DMS 273 treated with DMSO at 0.1 percent for 48 hours (cell line): ENCODE measurements around the gene NTRK3.
A peak's percentile ranks its signal among the peaks of the same experiment; 100 is the strongest.

Experiments used
- DNase-seq: peaks from one replicate; lab custom pipeline; 2025; lab: John Stamatoyannopoulos, UW

The NTRK3 gene

DNA sequence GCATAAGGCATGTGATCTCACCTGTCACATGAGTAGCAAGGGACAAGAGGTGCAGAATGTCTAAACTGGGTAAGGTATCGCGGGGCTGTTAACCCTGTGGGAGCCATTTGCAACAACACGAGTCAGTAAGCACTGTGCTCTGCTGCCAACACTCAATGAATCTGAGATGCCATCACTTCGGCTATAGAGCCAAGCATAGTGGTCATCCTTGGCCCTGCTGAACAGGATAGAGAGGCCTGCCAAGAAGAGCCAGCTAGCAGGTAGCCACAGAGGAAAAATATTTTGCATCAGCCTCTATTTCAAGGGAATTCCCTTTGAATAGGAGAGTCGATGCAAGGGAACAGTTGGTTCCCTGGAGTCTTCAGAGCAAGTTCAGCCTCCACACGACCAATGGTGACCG is 137.8 kb downstream of the NTRK3 start:
- no peak for DNase-seq

DNA sequence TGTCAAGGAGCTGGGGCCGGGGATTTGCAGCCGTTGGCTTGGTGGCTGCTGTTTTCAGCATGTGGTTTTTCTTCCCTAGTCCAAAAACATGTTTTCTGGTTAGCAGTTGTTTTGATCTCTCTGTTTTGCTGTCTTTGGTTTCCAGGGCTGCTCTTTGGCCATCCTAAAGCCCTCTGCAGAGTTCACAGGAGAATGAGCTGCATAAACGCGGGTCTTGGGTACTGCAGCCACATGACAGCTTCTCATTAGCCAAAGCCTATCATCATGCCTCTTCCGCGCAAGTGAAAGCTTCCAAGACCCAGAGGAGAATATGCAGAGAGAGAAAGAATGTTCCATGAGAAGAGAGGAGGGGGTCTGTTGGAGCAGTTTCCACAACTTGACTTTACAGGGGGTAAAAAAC is 138.5 kb downstream of the NTRK3 start:
- DNase-seq = no peak

DNA sequence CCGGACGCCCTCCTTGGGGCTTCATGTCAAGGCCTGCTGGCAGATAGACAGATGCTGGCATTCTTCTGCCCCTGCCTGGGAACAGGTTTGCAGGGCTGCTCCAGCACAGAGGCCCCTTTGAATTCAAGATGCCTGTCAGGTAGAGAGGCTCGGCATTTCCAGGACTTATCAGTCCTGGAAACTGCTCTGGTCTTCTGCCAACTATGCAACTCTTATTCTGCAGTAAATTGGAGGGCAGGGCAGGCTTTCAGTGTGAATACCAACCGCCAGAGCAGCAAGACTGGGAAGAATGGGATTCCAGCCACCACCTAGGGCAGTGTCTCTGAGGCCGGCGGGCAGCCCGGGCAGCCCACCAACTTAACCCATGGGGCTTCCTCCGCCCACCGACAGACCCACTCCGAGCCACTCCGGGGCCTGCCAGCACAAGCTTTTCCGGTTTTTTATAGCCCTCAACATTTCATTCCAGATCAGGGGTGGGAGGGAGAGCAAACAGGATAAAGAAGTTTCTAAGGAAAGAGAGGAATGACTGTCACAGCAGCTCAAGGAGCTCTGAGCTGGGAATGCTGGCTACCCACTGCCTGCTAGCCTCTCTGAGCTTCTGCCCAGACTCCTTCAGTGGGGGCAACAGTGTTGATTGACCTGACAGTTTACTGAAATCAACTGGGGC is 140.9 kb downstream of the NTRK3 start:
- peak; percentile 11 for DNase-seq

DNA sequence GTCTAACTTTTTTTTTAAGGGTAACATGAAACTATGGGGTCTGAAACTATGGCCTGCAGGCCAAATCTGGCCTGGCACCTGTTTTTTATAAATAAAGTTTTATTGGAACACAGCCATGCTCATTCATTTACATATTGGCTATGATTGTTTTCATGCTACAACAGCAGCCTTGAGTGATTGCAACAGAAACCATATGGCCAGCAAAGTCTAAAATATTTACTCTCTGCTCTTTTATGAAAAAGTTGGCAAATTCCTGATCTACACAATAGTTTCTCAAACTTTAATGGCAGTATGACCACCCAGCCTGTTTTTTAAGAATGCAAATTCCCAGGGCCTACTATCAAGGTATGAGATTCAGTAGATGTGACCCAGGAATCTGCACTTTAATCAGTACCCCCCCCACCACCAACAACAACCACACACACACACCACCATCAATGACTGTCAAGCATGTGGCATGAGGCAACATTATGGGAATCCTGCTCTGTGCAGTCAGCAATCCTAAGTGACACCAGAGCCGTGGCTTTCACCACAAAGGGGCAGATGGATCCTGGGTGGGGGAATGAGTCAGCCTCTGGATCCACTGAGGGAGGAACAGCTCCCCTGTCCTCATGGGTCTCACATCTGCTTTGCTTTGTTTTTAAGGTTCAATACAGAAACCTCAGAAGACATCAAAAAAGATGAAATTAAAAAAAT is 142.8 kb downstream of the NTRK3 start:
- DNase-seq = peak; percentile 8

DNA sequence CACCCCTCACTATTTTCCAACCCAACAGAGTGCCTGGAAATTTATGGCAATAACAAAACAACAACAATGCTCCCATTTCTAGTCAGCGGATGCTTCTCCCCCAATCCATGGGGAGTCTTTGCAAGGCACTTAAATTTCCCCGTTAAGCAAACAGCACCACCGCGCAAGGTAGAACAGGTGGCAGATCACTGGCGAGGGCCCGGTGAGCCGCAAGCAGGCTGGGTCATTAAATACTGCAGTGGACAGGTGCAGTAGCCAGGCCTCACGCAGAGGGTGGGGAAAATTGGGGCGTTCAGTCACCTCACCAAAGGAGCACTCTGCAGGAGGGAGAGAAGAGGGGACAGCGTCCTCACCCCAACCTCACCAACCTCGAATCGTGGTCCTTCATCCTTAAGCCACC is 147.5 kb downstream of the NTRK3 start:
- no peak for DNase-seq

DNA sequence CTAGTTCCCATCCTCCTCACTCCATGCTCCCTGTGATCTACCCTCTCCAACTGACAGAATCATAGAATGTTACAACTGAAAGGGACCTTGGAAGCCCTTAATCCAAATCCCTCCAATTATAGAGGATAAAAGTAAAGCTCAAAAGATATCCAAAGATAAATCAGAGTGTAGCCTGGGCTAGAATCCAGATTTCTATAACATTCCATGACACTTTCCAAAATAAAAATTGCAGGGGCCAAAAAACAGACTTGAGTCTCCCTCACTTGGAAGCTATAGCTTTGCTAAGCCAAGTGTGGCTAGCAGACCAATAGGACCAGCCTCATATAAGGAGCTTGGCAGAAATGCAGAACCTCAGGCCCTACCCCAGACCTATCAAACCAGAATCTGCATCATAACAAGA is 148.1 kb downstream of the NTRK3 start:
- DNase-seq = no peak

DNA sequence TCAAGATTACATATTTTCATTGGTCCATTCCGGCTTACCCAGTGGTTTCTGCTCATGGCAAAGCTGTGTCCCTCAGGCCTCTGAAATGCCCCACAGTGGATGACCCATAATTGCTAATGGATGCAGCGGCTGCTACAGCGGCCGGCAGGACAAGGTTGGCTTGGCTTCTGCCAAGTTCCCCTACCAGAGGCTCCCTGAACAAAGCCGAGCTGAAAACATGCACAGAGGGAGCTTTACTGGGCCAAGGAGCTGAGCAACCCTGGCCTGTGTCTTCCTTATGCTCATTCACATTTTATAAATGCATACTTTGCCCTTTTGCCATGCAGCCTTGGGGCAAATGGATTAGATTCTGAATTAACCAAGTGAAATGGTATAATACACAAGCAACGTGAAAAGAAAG is 150.5 kb downstream of the NTRK3 start:
- DNase-seq = no peak

DNA sequence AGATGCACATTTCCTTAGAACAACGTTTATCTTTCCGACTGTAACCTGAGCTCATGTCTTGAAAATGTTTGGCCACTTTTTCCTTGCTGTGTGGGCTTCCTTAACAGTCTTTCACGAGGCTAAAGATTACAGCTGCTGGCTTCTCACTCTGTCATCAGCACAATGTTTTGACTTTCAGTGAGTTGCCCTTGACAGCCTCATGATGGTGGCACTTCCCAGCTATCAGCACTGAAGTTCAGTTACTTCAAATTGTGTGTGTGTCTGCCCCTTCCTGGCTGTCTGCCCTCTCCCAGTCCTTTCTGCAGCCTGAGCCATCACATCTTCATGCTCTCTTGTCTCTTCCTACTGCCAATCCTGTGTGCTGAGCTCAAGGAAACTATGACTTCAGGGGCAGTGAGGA is 152.2 kb downstream of the NTRK3 start:
- no peak for DNase-seq

DNA sequence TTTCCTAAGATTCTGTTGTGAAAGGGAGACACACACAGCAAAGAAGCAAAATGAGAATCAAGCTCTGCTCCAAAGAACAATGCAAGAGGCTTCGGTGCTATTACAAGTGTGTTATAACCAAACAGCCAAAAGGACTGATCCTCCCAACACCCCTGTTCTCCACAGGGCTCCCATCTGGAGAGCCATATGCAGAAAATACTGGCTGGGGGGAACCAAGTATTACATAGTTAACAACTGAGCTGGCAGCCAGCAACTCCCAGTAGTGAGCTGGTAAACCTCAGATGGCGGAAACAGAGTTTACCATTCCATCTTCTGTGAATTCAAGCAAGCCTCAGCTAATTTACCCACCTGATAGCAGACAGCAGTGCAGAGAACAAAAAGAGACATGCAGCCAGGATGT is 156.4 kb downstream of the NTRK3 start:
- DNase-seq = peak; percentile 34

DNA sequence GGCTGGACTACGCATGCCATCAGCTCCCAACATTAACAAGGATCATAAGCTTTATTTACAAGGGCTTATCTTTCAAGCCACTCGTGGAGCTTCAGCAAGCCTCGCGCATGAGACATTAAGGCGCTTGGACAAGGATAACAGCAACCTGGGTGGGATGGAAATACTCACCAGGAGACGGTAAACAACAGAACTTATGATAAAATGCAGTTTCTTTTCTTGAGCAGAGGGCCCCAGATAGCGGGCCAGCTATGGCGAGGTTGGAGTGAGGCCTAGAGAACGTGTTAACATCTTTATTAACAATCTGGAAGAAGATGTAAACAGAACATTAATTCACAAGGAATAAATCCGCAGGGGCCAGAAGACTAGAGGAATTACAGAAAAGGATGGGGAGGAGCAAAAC is 158.2 kb downstream of the NTRK3 start:
- no peak for DNase-seq

DNA sequence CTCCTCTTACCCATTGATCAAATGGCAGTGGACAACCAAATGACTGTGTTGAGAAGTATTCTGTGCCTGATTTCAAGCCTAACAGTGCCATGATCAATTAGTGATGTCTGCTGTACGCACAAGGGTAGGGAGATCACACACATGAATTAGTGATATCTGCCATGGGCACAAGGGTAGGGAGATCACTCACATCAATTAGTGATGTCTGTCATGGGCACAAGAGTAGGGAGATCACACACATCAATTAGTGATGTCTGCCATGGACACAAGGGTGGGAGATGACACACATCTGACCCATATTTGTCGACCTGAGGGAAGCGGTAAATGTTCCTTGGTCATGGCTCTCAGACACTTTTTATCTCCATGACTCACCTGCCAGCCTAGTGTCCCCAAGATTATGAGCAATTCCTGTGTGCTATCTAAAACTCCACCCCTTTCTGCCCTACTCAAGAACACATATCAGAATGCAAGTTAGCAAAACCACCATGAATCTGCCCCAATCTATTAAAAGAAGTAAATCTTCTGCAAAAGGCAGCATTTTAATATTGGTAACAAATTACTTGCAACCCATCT is 165.0 kb downstream of the NTRK3 start:
- no peak for DNase-seq

DNA sequence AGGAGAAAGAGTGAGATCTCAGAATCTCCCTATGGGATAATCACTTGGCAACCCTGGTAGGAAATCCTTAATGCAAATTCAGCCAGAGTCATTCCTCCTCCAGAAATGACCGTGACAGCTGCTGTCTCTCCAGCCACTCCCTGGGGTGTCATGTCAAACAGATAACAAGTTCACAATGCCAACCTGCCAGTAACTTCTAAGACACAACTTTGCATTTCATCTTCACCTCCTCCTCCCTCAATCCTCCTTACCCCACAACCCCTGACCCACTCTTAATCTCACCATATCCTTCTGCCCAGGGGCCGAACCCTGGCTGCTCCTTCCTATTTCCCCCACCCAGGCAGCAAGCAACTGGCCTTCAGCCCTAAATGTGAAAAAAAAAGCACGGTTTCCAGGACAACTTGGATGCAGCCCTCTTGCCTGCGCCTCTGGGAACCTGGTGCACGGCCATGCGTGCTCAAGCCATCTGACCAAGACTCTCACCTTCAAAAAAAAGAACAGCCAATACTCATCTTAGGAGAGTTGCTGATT is 166.0 kb downstream of the NTRK3 start:
- no peak for DNase-seq

DNA sequence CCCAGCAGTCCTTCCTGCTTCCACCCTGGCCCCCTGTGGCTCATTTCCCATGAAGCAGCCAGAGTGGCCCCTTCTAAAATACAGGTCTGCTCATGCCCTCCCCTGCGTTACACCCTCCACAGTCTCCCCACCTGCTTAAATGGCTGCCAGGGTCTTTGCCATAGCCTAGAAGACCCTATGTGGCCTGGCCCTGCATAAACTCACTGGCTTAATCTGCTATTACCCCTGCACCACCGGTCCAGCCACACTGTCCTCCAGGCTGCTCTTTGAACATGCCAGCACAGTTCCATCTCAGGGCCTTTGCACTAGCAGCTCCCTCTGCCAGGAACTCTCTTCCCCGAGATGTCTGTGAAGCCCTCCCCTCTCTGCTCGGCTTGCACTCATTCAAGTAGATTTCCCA is 166.8 kb downstream of the NTRK3 start:
- DNase-seq = no peak

DNA sequence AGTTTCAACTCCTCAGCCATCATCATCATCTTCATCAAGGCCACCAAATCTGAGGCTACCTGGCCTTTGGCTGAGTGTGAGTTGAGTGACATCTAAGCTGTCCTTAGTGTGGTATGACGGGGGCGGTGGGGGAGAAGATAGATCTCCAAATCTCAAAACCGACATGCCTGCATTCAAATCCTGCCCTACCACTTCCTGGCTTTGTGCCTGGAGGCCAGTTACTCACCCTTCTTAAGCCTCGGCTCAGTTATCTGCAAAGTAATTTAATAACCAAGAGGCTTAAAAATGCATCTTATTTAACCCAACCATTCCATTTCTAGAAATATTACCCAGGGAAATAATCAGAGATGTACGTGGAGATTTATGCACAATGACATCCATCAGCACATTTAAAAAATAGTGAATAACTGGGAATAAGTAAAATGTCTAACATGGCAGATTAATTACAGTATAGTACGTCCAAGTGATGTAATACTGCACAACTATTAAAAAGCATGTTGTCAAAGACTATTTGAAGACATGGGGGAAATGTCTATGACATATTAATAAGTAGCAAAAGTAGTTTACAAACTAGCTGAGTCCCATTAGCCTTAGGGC is 167.4 kb downstream of the NTRK3 start:
- no peak for DNase-seq

DNA sequence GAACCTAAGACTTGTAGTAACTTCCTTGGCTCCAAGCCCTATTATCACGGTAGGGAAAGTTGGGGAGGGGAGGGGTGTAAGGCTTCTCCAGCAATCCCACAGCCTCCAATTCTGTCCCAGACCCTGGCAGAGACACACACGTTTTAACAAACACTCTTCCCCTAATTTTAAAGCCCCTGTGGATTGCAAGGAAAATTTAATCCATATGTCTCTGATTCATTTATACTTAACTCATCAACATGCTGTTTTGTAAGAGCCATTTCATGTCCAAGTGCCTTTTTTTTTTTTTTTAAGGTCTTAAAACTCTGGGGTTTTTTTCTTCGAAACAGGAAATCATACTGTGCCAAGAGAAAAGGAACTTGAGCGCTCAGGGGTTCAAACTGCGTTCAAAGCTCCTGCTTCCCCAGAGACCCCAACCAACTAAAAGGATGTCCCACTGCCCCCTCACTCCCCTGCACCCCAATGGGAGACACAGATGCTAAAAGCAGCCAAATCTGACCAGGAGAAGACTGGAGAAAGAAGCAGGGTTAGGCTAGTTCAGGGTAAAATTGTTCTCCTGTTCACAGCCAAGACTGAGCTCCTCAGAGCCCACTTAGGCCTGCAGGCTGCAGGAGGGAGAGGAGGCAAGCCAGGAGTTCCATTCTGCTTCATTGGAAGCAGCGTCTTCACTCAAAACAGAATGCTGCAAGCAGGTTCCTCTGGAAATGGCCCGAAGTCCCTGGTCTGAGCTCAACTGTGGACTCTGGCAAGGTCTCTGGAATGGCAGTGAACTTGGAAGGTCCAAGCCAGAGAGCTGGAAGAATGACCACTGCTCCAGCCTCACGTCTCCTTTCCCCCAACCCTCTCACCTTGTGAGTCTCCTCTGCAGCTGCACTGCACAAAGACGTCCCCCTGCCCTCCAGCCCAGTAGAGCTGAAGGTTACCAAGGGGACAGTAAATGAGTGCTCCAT is 172.5 kb downstream of the NTRK3 start:
- no peak for DNase-seq

DNA sequence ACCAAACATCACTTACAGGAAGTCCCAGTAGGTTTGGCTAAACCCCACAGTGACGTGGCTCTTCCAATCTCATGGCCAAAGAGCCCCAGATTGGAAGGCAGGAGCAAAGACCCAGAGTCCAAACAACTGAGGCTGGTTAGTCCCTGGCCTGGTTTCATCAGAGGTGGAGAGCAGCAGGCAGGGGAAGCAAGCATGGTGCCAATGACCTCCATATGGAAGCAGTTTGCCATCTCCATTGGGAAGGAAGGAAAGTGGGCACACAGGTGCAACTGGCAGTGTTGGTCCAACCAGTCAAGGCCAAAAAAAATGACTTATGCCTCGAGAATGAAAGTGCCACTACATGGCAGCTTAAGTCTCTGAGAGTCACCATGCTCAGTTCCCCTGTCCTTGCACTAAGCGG is 175.9 kb downstream of the NTRK3 start:
- DNase-seq = no peak

DNA sequence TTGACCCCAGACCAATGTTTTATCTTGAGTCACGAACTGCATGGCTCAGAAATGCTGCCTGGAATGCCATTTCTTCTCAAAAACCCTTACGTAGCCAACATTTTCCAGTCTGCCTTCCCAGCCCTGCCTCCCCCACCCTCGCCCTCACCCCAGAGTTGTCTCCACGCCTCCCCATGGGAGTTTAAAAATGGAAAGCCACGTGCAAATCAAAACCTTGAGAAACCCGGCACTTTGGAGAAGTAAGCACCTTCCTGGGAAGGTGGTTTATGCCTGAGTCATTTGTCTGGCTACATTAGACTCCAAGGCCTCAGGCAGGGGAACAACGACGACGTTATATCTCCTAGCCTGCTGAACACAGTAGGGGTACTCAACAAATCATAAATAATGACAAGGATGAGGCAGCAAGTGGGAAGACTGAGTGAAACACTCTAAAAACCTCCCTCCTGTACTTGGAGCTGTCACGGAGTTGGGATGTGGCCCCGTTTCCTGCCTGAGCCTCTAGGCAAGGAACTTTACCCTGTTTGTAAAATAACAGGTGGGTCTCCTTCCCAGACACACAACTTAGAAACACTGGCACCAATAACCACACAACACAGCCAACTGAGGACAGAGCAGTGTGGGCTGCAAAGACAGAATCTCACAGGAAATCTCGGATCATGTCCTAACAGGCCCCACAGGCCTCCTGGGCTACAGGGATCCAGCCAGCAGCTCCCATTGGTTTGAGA is 179.1 kb downstream of the NTRK3 start:
- no peak for DNase-seq

DNA sequence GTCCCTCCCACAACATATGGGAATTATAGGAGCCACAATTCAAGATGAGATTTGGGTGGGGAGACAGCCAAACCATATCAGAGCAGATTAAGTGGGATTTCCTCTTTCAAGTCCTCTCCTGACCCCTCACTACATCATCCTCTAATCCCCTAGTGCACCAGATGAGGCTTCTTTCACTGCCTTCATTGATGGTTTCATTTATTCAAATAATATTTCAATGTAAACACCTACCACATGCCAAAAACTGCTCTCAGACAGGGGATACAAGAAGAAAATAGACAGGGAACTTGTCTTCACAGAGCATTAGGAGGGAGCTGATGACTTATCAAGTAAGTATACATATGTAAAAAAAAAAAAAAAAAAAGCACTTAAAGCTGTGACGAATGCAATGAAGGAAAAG is 180.2 kb downstream of the NTRK3 start:
- no peak for DNase-seq

DNA sequence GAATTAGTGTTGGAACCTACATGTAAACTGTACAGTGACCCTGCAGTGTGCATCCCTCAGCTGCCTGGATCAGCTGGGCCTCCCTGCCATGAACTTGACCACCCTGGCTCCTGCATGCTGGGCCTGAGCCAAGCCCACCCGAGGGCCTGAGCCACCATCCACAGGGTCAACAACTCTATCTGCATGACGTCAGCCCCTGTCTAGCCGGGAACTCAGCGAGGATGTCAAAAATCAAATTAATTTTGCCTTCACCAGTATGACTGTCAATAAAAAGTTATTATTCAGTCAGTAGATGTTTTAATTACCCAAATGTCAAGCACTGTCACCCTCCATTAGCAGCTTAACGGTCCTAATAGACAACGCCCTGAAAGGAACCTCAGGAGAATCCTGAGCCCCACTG is 181.4 kb downstream of the NTRK3 start:
- no peak for DNase-seq

DNA sequence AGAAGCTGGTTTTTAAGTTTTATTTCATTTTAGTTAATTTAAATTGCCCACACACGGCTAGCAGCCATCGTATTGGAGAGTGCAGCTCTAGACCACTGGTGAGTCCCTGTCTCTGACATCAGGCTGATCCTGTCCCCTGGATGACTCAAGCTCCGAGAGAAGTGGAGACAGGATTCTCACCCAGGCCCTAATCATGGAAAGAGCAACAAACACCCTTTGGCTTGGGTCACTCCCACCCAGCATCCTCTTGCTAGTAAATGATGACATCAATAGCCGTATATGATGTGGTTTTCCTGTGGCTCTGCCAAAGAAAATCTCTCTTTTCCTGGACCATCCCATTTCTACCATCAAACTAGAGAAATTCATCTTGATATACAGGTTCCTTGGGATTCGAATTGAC is 182.2 kb downstream of the NTRK3 start:
- no peak for DNase-seq

DNA sequence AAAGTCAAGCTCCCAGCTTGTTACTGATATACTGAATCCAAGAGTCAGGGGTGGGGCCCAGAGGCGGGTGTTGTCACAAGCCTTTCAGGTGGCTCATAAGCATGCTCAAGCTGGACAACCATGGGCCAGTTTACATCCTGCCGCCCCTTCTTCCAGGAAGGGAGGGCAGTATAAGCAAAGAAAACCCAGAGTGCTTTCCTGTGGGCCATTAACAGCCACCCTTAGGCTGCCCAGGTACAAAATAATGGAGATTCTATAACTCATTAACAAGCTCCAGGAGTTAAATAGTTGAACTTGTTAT is 183.2 kb downstream of the NTRK3 start:
- no peak for DNase-seq
